22Rv1 (cell line): Measurements from ENCODE around the gene C1orf35.

Source experiments
- CTCF ChIP-seq: fragments of 450-650 bp; IDR thresholded peaks from 2 replicates; pipeline ENCODE4 v1.5.1; 2017; ENCODE audit warnings: mild to moderate bottlenecking
- ZFX ChIP-seq: fragments of 450-650 bp; IDR thresholded peaks from 2 replicates; pipeline ENCODE4 v1.6.1; 2017; ENCODE audit warnings: antibody characterized with exemption, borderline replicate concordance

DNA sequence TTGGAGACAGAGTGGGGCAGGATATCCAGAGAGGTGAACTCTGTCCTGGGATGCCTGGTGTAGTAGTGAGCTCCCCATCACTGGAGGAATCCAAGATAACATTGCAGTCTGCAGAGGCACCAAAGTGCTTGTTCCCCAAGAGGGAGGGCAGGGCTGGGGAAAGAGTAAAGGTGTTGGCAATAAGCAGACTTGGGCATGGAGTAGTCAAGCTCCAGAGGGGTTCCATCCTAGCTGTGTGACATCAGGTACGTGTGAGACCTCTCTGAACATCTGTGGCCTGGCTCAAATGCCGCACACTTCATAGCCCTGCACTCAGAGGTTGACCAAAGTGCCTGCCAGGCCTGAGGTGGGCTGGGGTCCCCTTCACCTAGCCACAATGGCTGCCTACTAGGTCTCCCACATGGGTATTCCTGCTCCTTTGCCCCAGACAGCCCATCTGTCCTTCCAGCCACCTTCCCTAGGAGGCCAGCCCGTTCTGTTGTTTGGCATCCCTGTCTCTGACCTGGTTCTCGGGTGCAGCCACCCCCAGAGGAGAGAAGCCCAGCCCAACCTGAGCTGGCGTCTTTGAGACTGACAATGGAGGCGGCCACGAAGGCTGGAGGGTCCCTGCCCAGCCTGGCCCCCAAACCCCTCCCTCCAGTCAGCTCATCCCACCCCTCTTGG, 23.4 kb downstream of the C1orf35 start:
- TF ChIP-seq CTCF (no peak), ZFX (no peak)
